Measurements from ENCODE around the gene ABL2.
"Not testable (repeated sequence)": the region's sequence is repeated elsewhere in the genome, so short reads cannot be mapped to it uniquely, and the experiment has no call there.

Gene ABL2

DNA sequence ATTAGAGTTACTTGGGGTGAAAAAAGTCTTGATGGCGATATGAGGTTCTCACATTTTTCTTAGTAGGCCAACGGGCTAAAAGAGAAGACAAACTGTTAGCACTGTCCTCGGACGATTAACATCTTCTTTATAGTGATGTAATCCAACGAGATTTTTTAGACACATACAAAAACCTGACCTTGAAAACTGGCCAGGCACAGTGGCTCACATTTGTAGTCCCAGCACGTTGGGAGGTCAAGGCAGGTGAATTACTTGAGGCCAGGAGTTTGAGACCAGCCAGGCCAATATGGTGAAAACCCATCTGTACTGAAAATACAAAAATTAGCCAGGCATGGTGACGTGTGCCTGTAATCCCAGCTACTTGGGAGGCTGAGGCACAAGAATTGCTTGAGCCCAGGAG lies 8.4 kb downstream of the ABL2 start:
- FAIRE-seq; DNase-seq (ENCODE audit: extremely low spot score, insufficient read length, low read depth): not testable (repeated sequence)

DNA sequence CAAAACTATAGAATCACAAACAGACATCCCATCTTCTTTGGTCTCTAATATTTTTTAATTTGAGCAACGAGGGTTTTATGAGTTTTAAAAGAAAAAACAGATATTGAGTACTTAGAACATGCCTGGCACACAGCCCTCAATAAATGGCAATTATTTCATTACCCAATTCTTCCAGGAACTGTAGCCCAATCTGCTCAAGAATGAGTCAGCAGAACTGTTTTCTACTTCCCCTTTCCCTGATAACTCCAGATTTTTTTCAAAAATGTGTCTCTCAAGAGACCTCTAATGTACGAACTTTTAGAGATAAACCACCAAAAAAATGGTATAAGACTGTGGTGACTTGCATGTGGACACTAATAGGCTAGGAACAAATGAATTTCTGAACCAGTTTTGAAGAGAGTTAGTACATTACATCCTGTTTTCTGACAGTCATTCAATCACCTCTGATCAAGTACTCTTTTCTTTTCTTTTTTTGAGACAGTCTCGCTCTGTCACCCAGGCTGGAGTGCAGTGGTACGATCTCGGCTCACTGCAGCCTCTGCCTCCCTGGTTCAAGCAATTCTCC lies 11.5 kb downstream of the ABL2 start:
- DNase-seq (ENCODE audit: extremely low spot score, insufficient read length, low read depth) (no peak), FAIRE-seq (no peak)

DNA sequence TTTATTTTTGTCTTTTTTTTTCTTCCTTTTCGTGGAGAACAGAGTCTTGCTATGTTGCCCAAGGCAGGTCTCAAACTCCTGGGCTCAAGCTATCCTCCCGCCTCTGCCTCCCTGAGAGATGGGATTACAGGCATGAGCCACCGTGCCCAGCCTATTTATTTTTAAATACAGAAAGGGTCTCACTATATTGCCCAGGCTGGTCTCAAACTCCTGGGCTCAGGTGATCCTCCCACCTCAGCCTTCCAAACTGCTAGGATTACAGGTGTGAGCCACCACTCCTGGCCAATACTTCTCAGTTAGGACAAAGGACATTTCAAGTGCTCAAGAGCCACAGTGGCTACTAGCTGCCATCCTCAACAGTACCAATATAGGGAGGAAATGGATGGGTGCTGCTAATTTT lies 16.2 kb downstream of the ABL2 start:
- FAIRE-seq; DNase-seq (ENCODE audit: extremely low spot score, insufficient read length, low read depth): not testable (repeated sequence)

GRCh38 chr1:179208681-179209477 lies 20.6 kb downstream of the ABL2 start:
- FAIRE-seq = no peak

GRCh38 chr1:179206812-179207211 lies 22.7 kb downstream of the ABL2 start:
- FAIRE-seq (no peak), DNase-seq (ENCODE audit: extremely low spot score, insufficient read length, low read depth) (no peak)

More at GRCh38 chr1:179208681-179209477, 20.6 kb downstream of the ABL2 start:
- DNase-seq (ENCODE audit: extremely low spot score, insufficient read length, low read depth) = no peak

DNA sequence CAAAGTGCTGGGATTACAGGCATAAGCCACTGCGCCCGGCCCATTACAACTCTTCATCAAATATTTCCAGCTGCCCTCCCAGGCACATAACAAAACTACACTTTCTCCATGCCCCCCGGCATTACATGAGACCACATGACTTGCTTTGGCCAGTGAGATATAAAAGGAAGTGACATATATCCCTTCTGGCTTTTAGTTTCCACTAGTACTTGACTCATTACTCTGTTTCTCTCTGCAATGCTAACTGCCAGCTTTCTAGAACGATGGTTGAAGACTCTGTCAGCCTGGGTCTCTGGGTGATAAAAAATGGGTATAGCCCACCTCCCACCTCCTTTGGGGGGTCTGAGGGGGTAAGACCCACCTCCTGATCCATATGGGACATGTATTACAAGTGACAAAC lies 24.2 kb downstream of the ABL2 start:
- no peak for FAIRE-seq

GRCh38 chr1:179202161-179202560 lies 27.3 kb downstream of the ABL2 start:
- FAIRE-seq = no peak
- DNase-seq (ENCODE audit: extremely low spot score, insufficient read length, low read depth) = no peak

More for the DNA sequence above, 24.2 kb downstream of the ABL2 start:
- DNase-seq (ENCODE audit: extremely low spot score, insufficient read length, low read depth) = no peak

DNA sequence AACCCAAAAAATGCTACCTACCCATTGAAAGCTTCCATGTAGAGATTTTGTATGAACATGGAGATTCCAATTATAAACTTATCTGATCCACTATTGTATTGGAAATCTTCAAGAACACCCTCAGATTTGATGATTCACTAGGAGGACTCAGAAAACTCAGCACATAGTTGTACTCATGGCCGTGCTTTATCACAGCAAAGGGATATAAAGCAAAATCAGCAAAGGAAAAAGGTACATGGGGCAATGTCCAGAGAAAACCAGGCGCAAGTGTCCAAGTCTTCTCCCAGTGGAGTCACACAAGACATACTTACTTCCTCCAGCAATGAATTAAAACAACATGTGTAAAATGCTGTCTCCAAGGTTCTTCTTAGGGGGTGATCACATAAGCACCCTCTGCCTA lies 28.9 kb downstream of the ABL2 start:
- FAIRE-seq = no peak
- DNase-seq (ENCODE audit: extremely low spot score, insufficient read length, low read depth) = no peak

DNA sequence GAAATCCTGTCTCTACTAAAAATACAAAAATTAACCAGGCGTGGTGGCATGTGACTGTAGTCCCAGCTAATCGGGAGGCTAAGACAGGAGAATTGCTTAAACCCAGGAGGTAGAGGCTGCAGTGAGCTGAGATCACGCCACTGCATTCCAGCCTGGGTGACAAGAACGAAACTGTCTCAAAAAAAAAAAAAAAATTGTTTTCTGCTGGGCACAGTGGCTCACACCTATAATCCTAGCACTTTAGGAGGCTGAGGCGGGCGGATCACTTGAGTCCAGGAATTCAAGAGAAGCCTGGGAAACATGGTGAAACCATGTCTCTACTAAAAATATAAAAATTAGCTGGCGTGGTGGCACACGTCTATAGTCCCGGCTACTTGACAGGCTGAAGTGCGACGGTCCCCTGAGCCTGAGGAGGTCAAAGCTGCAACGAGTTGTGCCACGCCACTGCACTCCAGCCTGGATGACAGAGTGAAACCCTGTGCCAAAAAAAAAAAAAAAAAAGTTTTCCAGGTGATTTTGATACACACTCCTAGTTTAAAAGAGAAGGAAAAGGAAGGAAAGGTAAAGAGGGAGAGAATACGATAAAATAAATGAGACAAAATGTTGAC lies 31.7 kb downstream of the ABL2 start:
- no peak for DNase-seq (ENCODE audit: extremely low spot score, insufficient read length, low read depth)
- no peak for FAIRE-seq

DNA sequence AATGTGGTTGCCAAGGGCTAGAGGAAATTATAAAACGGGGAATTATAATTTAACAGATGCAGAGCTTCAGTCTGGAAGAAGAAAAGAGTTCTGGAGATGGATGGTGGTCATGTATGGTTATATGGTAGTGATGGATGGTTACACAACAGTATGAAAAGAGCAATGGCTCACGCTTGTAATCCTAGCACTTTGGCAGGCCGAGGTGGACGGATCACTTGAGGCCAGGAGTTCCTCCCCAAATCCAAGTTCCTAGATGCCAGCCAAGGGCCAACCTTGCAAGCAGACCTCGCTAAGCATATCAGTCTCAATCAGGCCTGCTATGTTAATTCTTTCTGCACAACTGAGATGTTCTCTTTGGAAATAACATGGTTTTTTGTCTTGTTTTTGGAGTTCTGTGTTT lies 33.6 kb downstream of the ABL2 start:
- DNase-seq (ENCODE audit: extremely low spot score, insufficient read length, low read depth); FAIRE-seq: not testable (repeated sequence)

DNA sequence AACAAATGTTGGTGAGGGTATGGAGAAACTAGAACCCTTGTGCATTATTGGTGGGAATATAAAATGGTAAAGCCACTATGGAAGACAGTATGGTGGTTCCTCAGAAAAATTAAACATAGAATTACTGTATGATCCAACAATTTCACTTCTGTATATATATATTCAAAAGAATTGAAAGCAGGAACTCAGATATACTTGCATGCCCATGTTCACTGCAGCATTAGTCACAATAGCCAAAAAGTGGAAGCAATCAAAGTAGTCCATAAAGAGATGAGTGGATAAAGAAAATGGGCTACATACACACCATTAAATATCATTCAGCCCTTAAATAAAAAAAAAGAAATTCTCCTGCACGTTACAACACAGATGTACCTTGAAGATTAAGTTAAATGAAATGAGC lies 34.1 kb downstream of the ABL2 start:
- DNase-seq (ENCODE audit: extremely low spot score, insufficient read length, low read depth) (no peak), FAIRE-seq (no peak)

DNA sequence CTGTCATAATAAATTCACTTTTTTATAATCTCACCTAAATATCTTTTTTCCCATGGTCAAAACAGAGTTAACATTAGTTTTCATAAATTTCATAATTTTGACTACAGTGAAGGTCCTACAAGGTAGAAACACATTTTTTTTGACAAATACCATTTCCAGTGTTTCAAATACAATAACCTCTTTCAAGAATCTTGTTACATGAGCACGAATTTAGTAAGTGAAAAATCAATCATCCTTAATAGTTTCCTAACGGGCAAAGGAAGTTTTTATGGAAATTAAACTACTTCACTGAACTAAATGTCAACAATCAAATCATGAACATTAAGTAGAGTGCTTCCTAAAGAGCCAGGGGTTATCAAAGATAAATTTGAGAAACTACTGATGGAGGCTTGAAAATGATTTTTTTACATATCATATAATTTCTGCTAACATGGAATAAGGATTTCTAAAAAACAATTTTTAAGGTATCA lies 35.4 kb downstream of the ABL2 start:
- peak; percentile 9 for FAIRE-seq
- DNase-seq (ENCODE audit: extremely low spot score, insufficient read length, low read depth) = no peak

- DNase-seq (ENCODE audit: extremely low spot score, insufficient read length, low read depth) = no peak
- no peak for FAIRE-seq
Measured at GRCh38 chr1:179190861-179191260, 38.6 kb downstream of the ABL2 start.

DNA sequence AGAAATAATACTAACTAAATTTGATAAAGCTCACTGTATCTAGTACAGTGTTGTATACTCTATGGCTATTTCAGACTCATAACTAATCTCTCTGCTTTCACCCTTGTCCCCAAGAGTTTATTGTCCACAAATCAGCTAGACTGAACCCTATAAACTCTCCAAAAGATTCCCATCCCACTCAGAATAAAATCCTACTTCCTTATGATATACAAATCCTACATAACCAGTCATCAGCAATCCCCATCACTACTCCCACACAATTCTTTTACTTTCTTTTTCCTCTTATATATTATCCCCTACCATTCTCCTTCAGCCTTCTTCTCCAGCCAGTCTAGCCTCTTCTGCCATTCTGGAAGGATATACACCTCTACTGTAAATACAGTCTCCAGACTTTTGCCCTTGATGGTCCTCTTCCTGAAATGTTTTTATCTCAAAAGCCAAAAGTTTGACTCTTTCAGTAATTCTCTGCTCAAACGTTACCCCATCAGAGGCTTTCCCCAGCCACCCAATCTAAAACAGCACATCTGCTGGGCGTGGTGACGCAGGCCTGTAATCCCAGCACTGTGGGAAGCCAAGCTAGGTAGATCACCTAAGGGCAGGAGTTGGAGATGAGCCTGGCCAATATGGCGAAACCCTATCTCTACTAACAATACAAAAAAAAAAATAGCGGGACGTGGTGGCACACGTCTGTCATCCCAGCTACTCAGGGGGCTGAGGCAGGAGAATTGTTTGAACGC lies 41.6 kb downstream of the ABL2 start:
- FAIRE-seq (no peak), DNase-seq (ENCODE audit: extremely low spot score, insufficient read length, low read depth) (no peak)

DNA sequence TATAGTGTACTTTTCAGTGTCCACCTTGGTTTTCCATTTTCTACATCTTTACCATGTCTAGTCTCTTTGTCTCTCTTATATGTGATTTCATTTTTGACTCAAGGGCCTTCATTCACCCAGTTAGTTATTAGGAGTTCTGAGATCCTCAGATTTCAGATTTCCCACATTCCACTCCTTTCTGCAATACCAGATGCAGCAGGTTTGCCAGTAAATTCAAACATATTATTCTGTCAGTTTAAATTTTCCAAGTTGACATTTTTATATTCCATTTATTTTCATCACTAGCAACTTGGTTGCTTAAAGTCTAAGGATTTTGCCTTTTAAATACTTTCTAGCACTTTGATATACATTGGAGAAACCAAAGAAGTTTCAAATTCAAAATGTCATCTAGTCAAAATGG lies 42.4 kb downstream of the ABL2 start:
- FAIRE-seq (no peak), DNase-seq (ENCODE audit: extremely low spot score, insufficient read length, low read depth) (no peak)

- DNase-seq (ENCODE audit: extremely low spot score, insufficient read length, low read depth) (no peak), FAIRE-seq (no peak)
Measured at GRCh38 chr1:179184403-179184802, 45.1 kb downstream of the ABL2 start.

DNA sequence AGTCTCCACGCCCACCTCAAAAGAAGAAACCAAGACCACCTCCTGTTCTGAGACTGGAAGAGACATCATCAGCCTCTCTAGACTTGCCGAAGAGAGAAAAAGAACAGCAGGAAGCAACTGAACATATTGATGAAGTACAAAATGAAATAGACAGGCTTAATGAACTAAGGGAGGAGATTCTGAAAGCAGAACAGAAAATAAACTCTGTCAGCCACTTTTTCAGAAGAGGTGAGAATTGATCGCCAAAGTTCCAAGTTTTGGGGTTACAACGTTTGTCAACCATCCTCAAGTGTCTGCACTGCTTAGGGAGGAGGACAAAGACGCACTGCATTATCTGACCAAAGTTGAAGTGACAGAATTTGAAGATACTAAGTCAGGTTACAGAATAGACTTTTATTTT lies 45.6 kb downstream of the ABL2 start:
- DNase-seq (ENCODE audit: extremely low spot score, insufficient read length, low read depth) = no peak
- peak; percentile 44 for FAIRE-seq

- DNase-seq (ENCODE audit: extremely low spot score, insufficient read length, low read depth) (no peak), FAIRE-seq (no peak)
Measured at GRCh38 chr1:179178950-179179349, 50.5 kb downstream of the ABL2 start.

DNA sequence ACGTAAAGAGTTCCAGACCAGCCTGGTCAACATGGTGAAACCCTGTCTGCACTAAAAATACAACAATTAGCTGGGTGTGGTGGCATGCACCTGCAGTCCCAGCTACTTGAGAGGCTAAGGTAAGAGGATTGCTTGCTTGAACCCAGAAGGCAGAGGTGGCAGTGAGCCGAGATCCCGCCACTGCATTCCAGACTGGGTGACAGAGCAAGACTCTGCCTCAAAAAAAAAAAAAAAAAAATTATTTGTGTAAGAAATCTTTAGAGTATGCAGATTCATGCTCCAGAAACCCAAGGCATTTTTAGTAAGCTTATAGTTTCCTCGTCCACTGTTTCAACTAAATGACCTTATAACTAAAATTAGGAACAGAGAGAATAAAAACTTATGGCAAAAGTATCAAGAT lies 51.3 kb downstream of the ABL2 start:
- DNase-seq (ENCODE audit: extremely low spot score, insufficient read length, low read depth) (no peak), FAIRE-seq (no peak)

DNA sequence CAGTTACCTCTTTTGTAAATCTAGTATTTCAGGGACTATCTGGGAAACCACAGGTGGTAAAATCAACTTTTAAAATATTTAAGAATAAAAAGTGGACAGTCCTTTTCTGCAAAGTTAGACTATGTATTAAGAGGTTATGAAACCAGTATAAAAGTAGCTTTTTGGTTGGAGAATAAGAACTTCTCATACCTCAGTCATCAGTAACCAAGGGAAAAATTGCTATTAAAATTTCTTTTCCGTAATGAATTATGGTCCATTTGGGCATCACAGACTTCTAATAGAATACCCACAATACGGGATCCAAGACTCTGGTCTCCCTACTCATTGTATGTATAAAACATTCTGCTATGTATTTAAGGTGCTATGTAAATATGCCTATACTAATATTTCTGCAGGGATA lies 51.9 kb downstream of the ABL2 start:
- FAIRE-seq (no peak), DNase-seq (ENCODE audit: extremely low spot score, insufficient read length, low read depth) (no peak)

DNA sequence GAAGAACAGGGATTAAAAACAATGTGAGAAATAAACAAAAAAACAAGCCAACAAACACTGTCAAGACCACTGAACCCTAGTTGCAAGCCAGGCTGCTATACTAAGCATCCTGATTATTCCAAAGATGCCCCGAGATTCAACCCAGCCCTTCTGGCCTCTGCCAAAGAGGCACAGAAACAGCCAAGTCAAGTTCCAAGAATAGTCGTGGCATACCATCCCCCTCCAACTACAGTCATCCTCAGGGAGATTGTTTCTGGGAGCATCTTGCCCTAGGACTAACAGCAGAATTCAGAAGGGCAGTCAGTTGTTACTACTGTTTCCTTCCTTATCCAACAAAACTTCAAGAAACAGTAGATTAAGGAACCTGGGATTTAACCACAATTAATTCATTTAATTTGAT lies 52.3 kb downstream of the ABL2 start:
- DNase-seq (ENCODE audit: extremely low spot score, insufficient read length, low read depth) (no peak), FAIRE-seq (no peak)
